Head of caudate nucleus (tissue), 42 donors: ENCODE results near the gene HHATL.
A peak's percentile ranks its signal among the peaks of the same experiment; 100 is the strongest.

ENCODE experiments used
- DNase-seq, 42 donors: peaks; one replicate each; pipeline versions ENCODE4 v3.0.0 to v3.0.0-alpha.2; 2020 to 2021; ENCODE audit warnings: mixed read lengths in 7 of 42
- intact Hi-C: fragments of 100-400 bp; cut with DNase I; formaldehyde crosslinking; loops from one replicate; pipeline ENCODE4 v1.15.0; 2022

Gene HHATL

DNA sequence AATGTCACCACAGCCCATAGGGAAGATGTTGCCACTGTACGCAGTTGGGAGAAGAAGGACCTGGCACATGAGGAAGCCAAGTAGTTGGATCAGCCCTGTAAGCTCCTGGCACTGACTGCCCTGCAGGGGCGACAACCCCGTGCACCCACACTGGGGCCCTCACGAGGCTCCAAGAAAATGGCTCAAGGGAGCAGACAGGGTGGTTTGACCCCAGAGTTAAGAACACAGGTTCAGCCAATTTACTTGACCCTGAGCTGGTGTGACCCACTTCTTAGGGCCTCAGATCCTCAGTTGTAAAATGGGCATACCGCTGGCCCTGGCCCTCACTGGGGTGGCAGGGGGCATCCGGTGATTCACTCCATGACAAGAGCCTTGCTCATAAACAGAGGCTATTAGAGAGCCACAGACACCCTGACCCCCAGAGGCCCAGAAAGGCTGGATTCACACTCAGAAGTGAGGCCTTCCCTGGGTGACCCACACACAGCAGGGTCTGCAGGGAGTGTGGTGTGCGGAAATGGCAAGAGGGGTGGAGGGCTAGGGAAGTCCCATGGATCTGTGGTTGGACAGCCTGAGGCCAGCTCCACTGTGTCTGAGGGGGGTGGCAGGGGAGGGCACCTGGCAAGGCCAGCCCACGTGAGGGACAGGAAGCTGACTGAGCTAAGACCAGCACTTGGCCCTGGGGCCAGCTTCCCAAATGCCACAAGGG lies 1.7 kb upstream of the HHATL start:
- intact Hi-C loops: no loop called here

DNA sequence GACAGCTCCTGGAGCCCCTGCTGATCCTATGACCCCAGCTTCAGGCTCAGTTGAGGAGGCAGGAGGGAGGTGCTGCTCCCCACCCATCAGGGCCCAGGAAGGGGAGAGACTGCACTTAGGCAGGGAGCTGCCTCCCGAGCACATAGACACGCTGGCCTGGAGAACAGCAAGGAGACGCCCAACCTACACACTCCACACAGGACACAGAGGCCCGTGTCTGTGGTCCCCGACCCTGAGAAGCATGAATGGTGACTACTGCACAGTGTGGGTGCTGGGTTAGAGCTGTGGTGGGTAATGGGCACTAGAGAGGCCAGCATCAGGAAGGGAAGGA lies 1.1 kb upstream of the HHATL start:
- intact Hi-C loops: no loop called here

More for the DNA sequence above, 1.7 kb upstream of the HHATL start:
- peak in 22 of 42 donors; percentile 2 to 41 (median 10) for DNase-seq

DNA sequence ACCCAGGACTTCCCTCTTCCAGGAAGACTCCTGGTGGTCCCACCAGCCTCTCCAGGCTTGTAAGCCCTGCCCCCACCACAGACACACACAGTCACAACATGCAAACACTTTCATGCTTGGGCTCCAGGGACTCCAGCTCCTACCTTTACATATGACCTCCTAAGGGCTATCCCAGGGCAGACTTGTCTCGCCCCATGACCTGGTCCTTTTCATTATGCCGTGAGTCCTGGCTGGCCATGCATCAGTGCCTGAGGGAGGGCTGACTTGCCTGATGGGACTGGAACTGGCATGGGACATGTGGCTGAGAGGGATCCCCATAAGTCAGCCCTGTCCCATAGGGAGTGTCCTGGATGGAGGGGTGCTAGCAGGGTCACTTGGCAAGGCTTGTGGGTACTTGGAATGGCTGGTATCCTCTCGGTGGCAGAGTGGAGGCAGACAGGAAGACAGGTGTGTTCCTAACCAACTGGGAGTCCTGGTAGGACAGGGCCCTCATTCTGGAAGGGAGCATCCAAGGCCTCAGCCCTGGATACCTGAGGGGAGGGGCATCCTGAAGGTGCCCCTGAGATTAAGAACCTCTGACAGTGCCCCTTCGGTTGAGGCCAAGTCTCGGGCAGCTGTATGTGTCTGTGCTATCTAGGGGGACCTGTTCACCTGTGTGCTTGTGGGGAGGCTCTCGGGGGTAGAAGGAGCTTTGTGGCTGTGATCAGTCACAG lies 540 bp upstream of the HHATL start:
- intact Hi-C loops: no loop called here
- peak in 21 of 42 donors; percentile 2 to 41 (median 13) for DNase-seq

More for the DNA sequence above, 1.1 kb upstream of the HHATL start:
- DNase-seq: peak in 18 of 42 donors; percentile 1 to 35 (median 12)

DNA sequence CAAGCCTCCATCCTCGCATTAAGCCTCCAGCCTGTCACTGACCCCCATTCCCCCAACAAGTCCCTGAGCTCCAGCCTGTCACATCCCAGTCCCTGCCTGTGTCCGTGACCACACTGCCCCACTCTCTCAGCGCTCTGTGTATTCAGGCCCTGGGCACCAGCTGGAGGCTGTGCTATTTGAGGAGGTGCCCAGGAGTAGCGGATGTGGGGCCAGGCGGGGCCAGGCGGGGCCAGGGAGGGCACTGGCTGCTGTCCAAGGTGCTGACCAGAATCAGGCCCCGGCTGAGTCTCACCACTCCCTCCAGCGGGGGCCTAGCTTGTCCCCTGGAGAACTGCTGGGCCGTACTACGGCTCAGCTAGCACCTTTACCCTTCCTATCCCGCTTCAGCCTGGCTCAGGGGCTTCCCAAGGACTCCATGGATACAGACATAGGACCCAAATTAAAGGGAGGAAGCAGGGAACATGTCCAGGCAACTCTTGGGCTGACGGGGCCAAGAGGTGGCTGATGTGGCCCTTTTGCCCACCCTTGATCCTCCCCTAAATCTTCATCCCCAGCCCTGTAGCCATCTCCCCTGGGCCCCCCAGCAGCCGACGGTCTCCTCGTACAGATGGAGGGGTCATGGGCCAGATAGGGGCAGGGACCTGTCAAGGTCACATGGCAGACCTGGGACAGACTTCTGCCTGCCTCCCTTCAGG lies 1.1 kb downstream of the HHATL start:
- intact Hi-C loops: no loop called here

DNA sequence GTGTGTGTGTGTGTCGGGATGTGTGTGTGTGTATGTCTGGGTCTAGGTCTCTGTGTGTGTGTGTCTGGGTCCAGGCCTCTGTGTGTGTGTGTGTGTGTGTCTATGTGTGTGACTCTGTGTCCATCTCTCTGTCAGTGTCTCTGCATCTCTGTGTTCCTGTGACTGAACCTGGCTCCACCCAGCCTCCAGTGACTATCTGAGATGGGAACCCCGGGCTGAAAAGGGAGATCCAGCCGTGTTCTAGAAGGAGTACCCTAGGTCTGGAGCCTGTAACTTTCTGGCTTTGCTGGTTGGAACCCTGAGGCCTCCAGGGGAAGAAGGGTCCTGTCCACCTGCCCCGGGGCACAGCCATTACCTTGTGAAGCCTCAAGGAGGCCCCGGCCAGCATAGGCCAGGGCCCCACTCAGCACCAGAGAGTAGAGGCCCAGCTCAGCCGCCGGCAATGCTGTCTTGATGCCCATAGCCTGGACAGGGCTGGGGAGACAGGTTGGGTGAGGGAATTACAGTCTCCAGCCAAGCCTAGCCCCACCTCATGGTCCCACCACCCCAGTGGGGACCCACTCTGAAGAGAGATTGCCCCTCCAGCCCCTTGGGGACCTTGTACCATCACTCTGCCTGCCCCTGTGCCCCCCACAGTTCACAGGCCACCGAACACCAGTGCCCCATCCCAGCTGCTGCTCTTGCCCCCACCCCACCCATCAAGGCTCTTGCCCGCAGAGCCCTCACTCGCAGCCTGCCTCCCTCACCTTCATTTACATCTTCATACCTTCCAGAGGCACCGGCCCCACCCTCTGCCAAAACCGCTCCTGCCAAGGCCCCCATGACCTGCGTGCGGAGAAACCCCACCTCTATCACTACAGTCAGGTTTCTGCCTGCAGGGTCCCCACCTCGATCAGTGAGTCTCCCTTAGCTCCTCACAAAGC lies 2.0 kb downstream of the HHATL start:
- DNase-seq: peak in 20 of 42 donors; percentile 3 to 42 (median 14)
- intact Hi-C loops: no loop called here

More for the DNA sequence above, 1.1 kb downstream of the HHATL start:
- peak; percentile 51 to 96 (median 86) for DNase-seq

DNA sequence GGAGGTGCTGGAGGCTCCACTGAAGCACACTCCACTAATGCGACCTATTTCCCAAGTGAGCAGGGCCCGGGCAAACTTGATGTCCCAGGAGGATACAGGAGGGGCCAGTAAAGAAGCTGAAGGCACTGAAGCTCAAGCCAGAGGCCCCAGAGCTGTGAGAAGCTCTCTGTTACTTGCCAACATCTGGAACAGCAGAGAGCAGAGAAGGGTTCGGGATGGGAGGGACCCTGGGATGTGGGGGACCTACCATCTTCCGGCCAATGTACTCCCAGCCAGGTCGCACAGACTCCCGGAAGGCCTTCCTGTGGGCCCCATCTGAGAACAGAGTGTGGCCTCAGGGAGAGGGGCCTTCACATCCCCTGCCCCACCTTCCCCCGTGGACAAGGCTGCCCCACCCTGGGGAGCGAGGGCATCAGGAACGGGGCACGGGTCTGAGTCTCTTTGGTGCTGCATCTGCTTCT lies 3.1 kb downstream of the HHATL start:
- DNase-seq: peak in 18 of 42 donors; percentile 2 to 41 (median 13)
- intact Hi-C loops: no loop called here

DNA sequence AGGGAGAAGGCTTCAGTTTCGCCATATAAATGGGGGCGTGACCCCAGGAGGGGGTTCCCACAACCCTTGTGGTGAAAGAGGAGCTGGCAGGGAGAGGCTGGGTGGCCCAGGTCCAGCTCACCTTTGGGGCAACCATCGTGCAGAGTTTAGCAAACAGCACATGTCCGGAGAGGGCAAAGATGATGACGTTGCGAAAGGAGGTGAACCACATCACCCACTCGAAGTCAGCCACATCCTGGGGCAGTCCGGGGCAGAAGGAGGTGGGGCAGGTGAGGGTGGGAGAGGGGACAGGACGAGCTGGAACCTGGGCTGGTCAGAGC lies 3.7 kb downstream of the HHATL start:
- DNase-seq: peak in 17 of 42 donors; percentile 1 to 41 (median 8)
- intact Hi-C loops: no loop called here

DNA sequence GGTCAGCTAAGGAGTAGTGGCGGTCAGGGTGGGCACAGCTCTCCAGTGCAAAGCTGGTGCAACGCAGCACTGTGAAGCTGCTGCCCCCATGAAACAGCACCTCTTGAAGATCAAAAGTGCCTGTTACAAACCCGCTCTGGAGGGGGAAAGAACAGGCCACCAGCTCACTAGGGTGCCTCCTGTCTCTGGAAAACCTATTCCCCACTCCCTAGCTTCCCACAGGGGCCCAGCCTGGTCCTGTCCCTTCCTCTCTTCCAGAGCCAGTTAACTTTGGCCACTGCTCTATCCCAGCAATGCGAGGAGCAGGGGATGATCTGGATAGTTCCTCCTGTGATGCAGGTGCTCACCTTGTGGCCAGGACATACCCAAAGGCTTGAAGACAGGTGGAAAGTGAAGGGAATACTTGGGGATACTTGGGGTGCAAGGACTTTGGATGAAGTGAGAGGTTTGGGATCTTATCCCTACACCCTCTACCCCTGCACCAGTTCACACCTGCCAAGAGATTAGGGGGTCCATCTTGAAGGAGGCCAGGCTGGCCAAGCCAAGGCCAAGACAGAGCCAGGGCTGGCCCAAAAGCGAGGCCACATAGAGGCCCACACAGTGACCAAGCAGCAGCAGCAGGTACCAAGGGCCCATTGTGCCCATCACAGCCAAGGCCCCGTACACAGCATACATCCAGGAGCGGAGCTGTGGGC lies 4.2 kb downstream of the HHATL start:
- DNase-seq: peak in 13 of 42 donors; percentile 2 to 32 (median 6)
- intact Hi-C loops: no loop called here

DNA sequence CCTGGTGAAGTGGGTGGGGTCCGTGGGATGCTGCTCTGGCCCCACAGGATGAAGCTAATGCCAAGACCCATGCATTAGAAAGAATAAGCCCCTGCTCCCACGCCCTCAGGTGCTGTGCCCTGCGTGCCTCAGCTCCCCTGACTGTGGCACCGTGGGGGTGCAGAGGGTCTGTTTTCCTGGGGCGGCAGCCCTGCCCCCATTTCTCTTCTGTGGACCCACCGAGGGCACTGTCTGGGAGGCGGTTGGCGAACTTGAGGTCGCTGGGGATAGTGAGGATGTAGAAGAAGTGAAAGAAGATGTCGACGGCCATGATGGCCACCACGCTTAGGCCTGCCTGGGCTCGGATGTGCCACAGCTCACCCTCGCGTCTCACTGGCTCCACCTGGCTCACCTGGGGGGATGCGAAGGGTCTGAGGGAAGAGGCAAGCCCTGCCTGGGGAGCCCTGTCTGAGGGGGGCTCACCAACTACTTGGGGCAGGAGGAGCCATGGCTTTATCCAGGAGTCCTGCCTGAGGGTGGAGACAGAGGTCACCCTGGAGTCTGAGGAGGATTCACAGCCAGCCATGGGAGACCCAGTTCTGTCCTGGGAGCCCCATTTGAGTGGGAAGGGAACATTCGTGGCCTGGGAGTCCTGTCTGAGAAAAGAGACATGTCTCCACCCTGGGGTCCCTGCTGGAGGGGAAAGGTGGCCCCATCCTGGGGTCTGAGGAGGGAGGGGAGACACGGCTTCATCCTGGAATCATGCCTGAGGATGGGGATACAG lies 5.1 kb downstream of the HHATL start:
- peak in 12 of 42 donors; percentile 3 to 34 (median 10) for DNase-seq
- intact Hi-C loops: no loop called here

DNA sequence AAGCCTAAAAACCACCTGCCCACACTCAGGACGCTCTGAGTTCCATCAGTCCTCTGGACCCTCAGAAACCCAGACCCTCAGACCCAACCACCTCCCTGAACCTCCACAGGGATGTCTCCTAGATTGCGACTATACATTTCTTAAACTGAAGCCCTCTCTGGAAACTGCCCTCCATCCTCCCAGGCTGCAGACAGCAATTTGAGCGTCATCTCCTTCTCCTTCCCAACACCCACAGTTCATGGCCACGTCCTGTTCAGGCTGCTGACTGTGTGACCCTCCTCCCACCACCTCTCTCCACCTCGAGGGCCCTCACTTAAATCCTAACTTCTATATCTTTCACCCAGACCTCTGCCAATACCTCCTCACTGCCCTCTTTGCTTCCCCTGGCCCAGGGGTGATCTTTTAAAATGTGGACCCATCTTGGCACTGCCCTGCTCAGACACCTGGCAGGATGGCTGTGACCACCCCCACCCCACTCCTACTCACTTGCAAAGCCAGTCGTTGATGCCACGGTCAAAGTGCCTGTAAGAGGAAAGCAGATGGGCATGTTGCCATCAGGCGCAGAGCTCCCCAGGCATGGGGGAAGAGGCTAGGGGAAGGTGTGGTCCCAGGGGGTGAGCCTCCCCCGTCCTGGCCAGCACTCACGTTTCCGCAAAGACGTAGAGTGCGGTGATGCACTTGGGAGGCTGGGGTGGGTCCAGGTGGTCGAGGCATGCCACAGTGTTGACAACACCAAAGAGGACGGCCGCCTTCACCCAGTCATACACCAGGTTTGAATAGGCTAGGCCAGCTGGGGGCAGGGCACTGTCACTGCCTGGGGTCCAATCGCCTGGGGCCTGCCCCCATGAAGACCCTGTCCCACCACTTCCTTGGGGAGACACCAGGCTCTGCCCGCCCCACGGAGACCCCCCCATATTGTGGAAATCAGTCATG lies 6.0 kb downstream of the HHATL start:
- intact Hi-C loops: no loop called here
- DNase-seq: peak in 12 of 42 donors; percentile 4 to 32 (median 10)

DNA sequence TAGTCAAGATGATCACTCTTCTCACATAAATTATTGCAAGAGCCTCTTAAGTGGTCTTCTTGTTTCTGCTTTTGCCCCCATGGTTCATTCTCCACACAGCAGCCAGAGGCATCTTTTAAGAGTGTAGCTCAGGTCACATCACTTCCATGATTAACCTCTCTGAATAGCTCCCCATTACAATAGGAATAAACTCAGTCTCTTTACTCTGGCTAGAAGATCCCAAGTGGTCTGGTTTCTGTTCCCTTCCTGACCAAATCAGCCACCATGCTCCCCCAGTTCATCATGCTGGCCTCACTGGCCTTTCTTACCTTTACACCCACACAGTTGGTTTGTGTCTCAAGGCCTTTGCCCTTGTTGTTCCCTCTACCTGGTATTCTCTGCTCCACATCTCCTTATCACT lies 8.2 kb downstream of the HHATL start:
- intact Hi-C loops: no loop called here
- no peak for DNase-seq

DNA sequence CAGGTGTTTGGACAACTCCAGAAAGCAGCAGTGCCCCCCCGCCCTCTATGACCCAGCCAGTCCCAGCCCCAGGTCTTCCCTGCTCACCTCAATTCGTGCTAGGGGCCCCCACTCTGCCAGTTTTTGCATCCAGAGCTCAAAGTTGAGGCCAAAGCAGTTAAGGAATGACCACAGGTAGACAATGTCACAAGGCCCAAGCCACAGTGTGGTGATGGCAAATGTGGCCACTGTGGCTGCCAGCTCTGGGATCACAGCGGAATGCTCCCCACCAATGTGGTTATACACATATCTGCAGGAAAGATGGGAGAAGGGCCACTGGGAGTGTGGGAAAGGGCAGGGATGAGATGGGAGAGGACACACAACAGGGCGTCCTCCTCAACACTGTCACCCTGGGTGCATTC lies 9.1 kb downstream of the HHATL start:
- peak in 8 of 42 donors; percentile 5 to 31 (median 13) for DNase-seq

DNA sequence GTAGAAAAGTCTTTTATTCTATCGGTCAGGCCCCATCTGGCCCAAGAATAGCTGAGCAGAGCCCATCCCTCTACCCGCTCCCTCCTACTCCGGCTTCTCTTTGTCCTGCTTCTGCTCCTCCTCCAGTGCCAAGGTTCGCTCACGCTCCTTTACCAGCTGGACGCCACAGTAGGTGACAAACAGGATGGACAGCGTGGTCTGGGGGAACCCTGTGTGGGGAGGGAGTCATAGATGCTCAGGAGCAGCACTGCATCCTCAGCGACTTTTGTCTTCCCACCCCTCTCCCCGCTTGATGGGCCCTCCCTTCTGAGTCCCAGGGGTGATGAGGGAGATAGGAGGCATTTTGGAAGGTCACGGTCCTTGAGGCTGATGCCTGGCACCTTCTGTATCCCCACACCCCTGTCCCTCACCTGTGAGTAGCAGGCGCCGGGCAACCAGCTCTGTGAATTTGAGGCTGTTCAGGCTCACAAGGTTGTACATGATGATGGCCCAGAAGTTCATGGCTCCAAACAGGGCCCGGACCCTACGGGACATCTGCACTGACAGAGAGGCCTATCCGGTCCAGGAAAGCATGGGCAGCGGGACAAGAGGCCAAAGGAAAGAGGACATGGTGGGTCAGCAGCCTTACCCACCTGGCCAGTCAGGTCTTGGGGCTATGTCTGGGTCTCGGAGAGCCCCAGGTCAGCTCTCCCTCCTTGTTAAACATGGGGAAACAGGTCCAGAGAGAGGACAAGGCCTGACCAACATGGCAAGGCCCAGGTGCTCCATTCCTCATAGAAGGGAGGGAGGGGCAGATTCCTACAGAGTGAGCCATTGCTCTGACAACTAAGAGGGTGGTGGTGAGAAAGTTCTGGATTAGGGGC lies 9.7 kb downstream of the HHATL start:
- intact Hi-C loops: no loop called here
- peak in 14 of 42 donors; percentile 2 to 37 (median 11) for DNase-seq

More for the DNA sequence above, 9.1 kb downstream of the HHATL start:
- intact Hi-C loops: no loop called here

DNA sequence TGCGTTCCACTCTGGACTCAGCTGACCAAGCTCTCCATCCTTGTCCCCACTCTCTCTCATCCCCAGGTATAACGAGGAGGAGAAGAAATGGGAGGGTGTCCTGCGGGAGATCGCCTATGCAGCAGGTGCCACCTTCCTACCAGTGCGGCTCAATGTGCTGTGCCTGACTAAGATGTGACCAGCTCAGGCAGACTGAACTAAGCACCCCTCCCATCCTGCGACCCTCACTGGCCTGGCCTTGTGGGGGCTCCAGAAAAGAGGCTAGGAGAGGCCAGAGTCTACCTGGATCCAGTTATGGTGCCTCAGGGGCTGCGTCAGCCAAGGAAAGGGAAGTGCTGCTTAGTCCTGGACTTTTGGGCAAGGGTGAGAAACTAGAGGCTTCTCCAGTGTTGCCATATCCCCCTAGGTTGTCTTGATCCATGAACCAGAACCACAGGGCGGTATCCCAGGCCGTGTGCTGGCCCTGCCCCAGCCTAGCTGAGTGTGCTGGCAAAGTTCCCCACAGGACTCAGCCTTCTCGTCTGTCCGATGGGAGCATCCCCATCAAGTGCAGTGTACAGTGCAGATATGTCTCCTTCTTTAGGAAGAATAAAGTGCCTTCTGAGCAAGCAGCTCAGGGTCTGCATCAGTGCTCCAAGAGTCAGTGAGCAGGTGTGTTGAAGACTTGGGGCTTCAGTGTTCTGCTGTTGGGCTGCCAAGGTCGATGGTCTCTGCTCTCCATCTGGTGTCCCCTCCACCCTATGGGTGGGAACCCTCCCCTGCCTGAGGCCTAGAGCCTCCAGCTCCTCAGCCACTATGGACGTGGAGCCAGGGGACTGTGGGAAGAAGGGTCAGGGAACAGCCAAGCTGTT lies 10.6 kb downstream of the HHATL start:
- intact Hi-C loops: no loop called here

More for the DNA sequence above, 10.6 kb downstream of the HHATL start:
- DNase-seq: peak in 15 of 42 donors; percentile 1 to 39 (median 13)
